Lung (tissue), 12 donors: ENCODE measurements around the gene STX8. TPM values are rescaled to one million over a fixed set of nuclear protein-coding genes. Genes with fewer than 3 reads are reported as not detected.

Source experiments
- ATAC-seq: fragments of 200-7000 bp; cut with Tn5 transposase; one replicate; pipeline ENCODE4 v1.9.1; 2020; ENCODE audit warnings: moderate number of reproducible peaks; ENCODE audit not compliant: insufficient read depth, low FRiP score
- DNase-seq, 3 donors: peaks; one replicate each; pipeline ENCODE4 v3.0.0-alpha.2; 2013 to 2017
- H3K27ac ChIP-seq, 2 donors: one replicate each; pipeline ENCODE4 v1.5.1; 2013; ENCODE audit warnings: mild to moderate bottlenecking in 2 of 2, moderate library complexity in 2 of 2, control low read depth in 1 of 2, inconsistent platforms in 1 of 2, low read depth in 1 of 2, low read length in 1 of 2
- H3K27me3 ChIP-seq, 3 donors: one replicate each; pipeline ENCODE4 v1.5.1; 2013; ENCODE audit warnings: low read length in 2 of 3; ENCODE audit not compliant: control insufficient read depth in 3 of 3, insufficient read depth in 3 of 3
- H3K36me3 ChIP-seq, 4 donors: one replicate each; pipeline ENCODE4 v1.5.1; 2013; ENCODE audit warnings: low read length in 4 of 4, mild to moderate bottlenecking in 1 of 4, moderate library complexity in 1 of 4; ENCODE audit not compliant: control insufficient read depth in 4 of 4, insufficient read depth in 4 of 4
- H3K4me1 ChIP-seq, 5 donors: one replicate each; pipeline ENCODE4 v1.5.1; 2013; ENCODE audit warnings: low read length in 5 of 5, mild to moderate bottlenecking in 2 of 5, moderate library complexity in 1 of 5; ENCODE audit not compliant: control insufficient read depth in 5 of 5, insufficient read depth in 5 of 5
- H3K4me3 ChIP-seq: one replicate; pipeline ENCODE4 v1.5.1; 2013; ENCODE audit warnings: mild to moderate bottlenecking, control low read depth, moderate library complexity
- H3K9ac ChIP-seq, 2 donors: one replicate each; pipeline ENCODE4 v1.5.1; 2013; ENCODE audit warnings: low read length in 2 of 2, control low read depth in 1 of 2; ENCODE audit not compliant: insufficient read depth in 1 of 2
- H3K9me3 ChIP-seq, 4 donors: one replicate each; pipeline ENCODE4 v1.5.1; 2013; ENCODE audit warnings: low read length in 3 of 4, mild to moderate bottlenecking in 1 of 4, moderate library complexity in 1 of 4; ENCODE audit not compliant: control insufficient read depth in 4 of 4, insufficient read depth in 3 of 4
- WGBS, 2 donors: extraction: QIAGEN DNeasy Blood & Tissue Kit; methylation state at CpG; one replicate each; pipeline ENCODE4 v1.1.7; 2013; 5-methylcytosine and 5-hydroxymethylcytosine counted together
- polyA plus RNA-seq, 2 donors: library from polyadenylated mRNA; stranded (reverse); fragments of 200-250 nt; gene quantifications; one replicate each; pipeline ENCODE4 v1.2.1, GENCODE V29; 2013
- total RNA-seq, 2 donors: library from RNA; depleted of rRNA in 1 of 2; stranded (reverse); fragments of >200 nt in 1 of 2; gene quantifications; one replicate each; pipeline ENCODE4 v1.2.1, GENCODE V29; 2014 to 2021
- TF ChIP-seq, protein P1 (sequence below): IDR thresholded peaks from 2 replicates; pipeline ENCODE4 v1.5.1; 2012; ENCODE audit warnings: mild to moderate bottlenecking; ENCODE audit errors: control extremely low read depth, extremely low read depth
- donor health status: control.
- donor health status: control.
- donor health status: Bipolar disorder and iron deficiency.
- donor health status: healthy.
- donor health status: DM: yes; HTN: yes; CAD: no.

STX8 gene
- total and polyA plus RNA-seq, 4 donors: 36.5 to 81.1 (median 63.2) TPM

DNA sequence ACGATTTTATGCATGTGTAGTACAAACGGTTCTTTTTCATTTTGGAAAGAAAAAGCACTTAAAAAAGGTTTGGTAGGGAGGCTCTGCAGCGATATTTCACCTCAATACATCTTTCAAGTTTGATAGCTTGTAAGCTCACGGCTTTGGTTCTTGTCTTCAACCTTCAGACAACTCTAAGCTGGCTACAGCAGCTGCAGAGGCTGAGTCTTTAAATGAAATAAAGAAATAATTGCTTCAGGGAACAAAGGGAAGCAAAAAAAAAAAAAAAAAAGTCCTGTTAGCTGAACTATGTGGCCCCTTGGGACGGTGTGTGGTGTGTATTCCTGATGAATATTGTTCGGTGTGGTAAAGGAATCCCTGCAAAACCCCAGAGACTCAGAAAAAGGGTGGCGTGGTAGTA lies 289.2 kb downstream of the STX8 start:
- Histone ChIP-seq H3K27me3 (peaks cover 0 to 6% (median 0%) of the 10 kb centered on the region in 3 donors), H3K9ac (no peak overlapping the region), H3K4me1 (peaks cover 0 to 4% (median 0%) of the 10 kb centered on the region in 5 donors), H3K9me3 (no peaks in the 10 kb centered on the region), H3K36me3 (no peaks in the 10 kb centered on the region), H3K27ac (no peak overlapping the region), H3K4me3 (no peak overlapping the region)
- TF ChIP-seq, protein P1, sequence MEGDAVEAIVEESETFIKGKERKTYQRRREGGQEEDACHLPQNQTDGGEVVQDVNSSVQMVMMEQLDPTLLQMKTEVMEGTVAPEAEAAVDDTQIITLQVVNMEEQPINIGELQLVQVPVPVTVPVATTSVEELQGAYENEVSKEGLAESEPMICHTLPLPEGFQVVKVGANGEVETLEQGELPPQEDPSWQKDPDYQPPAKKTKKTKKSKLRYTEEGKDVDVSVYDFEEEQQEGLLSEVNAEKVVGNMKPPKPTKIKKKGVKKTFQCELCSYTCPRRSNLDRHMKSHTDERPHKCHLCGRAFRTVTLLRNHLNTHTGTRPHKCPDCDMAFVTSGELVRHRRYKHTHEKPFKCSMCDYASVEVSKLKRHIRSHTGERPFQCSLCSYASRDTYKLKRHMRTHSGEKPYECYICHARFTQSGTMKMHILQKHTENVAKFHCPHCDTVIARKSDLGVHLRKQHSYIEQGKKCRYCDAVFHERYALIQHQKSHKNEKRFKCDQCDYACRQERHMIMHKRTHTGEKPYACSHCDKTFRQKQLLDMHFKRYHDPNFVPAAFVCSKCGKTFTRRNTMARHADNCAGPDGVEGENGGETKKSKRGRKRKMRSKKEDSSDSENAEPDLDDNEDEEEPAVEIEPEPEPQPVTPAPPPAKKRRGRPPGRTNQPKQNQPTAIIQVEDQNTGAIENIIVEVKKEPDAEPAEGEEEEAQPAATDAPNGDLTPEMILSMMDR: no peak
- DNase-seq (no peak), ATAC-seq (no peak)
- 91 to 95% methylated on average over 7 of the region's 7 CpGs for WGBS, 2 donors

DNA sequence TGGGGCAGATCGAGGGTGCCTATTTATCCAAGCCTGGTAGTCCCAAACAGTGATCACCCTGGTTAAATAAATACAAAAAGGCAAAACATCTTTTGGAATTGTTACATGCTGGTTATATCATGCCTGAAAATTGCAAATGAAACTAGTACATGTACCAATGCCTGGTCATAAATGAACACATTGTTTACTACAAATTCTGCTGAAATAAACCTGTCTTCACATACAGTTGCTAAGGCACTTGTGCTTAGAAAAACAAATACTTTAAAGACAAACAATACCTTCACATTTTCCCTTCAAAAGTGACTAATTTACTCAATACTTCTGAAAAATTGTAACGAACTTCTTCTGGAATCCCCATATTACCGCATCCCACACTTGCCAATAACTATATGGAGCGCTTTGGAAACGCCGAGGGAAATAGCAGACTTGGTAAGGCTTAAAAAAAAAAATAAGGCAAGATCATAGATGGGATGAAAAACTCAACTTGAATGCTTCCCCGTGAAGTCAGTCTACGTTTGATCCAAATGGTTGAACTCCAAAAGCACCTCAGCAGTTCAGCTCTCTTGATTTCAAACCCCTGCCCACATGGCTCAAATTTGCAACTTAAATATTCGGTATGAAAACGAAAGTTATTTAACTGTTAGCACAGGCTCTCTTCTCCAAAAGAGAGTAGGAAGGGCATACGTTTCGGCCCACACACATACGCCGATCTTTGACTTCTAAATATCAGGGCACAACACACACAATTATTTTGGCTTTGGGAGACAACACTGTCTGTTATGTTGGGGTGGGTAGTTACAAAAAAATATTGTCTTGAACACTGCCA lies 289.8 kb downstream of the STX8 start:
- H3K4me3 ChIP-seq: no peak overlapping the region
- ATAC-seq (no peak), DNase-seq (no peak)
- no peak overlapping the region for H3K27ac ChIP-seq
- WGBS, 2 donors: 89 to 91% methylated on average over 14 of the region's 14 CpGs
- H3K4me1 ChIP-seq: peaks cover 0 to 4% (median 0%) of the 10 kb centered on the region in 5 donors
- TF ChIP-seq, protein P1: no peak
- peaks cover 0 to 6% (median 0%) of the 10 kb centered on the region in 3 donors for H3K27me3 ChIP-seq
- no peaks in the 10 kb centered on the region for H3K9me3 ChIP-seq
- H3K9ac ChIP-seq: no peak overlapping the region
- H3K36me3 ChIP-seq: no peaks in the 10 kb centered on the region

DNA sequence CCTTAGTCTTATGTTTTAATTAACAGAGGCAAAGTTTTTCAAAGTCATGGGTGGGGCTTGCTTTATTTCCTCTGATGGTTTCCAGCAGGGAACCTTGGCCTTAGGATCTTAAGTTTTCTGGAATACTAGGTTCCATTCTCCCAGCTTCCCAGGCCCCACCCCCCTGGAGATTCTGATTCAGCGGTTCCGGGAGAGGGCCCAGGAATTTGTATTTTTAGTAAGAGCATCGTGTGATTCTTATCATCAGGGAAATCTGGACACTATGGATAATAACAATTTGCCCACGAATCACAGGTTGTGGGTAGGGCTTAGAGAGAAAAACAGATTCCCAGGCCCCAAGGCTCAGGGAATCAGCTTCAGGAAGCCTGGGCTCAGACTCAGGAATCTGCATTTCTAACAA lies 290.7 kb downstream of the STX8 start:
- ATAC-seq: no peak
- no peak for DNase-seq
- 66 to 70% methylated on average over 4 of the region's 4 CpGs for WGBS, 2 donors
- Histone ChIP-seq H3K27ac (no peak overlapping the region), H3K4me3 (no peak overlapping the region), H3K36me3 (no peaks in the 10 kb centered on the region), H3K27me3 (peaks cover 0 to 6% (median 0%) of the 10 kb centered on the region in 3 donors), H3K4me1 (peaks cover 0 to 4% (median 0%) of the 10 kb centered on the region in 5 donors), H3K9ac (no peak overlapping the region), H3K9me3 (no peaks in the 10 kb centered on the region)
- TF ChIP-seq, protein P1: no peak
